HS-27A (cell line): ENCODE results near the gene PIK3R5.

Experiments
- DNase-seq: peaks from one replicate; pipeline ENCODE4 v3.0.0-alpha.2; 2012; ENCODE audit warnings: low read depth, missing footprints

PIK3R5 gene

DNA sequence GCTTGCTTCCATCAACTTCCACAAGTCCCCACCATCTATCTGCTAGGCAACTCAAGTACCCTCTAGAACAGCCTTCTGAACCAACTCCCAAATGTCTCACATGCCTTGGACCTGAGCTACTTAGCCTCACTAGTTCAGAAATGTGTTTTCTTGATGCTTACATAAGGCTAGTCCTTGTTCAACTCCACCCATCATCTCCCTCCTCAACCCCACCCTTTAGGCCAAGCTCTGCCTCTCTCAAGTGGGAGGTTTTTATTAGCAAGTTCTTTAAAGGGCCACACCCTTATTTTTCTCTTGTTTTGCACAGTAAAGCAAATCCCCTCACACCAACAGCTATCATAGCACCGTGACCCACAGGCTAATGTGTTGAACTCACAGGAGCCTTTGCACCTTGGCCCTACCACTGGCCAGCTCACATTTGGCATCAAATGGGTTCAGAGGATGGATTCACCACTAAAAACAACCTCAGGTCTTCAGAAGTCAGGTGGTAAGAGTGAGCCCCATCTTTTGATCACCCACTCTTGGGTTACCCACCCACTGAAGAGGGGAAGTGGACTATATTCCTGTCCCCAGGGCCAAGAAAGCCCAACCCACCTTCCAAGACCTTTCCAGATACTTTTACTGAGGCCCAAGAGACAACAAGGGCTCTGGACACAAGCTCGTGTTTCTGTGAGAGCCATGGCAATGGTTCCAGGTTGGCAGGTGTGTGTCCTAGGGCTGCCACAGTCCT is 12.2 kb downstream of the PIK3R5 start:
- DNase-seq: no peak

DNA sequence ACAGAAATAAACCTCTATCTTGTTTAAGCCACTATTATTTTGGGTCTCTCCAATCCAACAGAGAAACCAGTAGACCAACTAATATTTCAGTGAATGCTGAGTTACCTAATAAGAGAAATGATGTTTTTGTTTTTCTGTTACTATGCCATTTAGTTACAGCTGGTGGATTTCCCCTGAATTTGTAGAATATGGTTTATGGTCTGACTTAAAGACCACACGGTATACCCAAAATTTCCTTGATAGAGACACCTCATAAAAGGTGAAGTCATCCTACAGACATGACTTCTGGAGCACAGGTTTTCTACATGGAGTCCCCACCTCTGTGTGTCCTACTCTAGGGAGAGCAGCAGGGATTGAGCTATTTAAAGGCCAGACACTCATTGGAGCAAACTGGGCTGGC is 13.3 kb downstream of the PIK3R5 start:
- DNase-seq: no peak

DNA sequence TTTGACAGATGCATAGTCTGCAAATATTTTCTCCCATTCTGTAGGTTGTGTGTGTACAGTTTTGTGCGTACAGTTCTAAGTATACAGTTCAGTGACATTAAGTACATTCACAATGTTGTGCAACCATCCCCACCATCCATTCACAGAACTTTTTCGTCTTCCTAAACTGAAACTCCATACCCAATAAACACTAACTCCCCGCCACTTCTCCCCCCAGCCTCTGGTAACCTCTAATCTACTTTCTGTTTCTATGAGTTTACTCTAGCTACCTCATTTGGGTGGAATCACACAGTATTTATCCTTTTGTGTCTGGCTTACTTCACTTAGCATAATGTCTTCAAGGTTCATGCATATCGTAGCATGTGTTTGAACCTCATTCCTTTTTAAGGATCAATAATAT is 14.3 kb downstream of the PIK3R5 start:
- DNase-seq: no peak

DNA sequence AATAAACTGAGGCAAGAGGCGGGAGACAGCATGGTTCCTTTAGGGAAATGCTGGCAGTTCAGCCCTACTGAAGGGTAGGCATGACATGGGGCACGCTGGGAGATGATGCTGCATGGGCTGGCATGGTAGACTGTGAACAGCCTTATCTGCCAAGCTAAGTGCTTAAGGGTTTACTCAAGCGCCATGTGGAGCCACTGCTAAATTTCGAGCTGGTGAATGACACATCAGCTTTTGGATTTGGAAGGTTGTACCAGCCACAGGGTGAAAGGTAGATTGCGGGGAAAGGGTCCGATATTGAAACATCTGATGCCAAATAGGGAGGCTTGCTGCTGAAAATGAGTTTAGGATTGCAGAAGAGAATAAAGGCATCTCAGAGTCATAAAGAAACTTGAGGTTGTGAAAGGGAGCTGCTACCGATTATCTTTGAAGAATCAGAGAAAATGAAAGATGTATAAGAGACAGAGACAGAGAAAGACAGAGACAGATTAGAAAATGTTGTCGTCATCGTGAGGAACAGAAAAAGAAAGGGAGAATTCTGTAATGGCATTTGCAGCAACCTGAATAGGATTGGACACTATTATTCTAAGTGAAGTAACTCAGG is 16.3 kb downstream of the PIK3R5 start:
- DNase-seq: no peak

DNA sequence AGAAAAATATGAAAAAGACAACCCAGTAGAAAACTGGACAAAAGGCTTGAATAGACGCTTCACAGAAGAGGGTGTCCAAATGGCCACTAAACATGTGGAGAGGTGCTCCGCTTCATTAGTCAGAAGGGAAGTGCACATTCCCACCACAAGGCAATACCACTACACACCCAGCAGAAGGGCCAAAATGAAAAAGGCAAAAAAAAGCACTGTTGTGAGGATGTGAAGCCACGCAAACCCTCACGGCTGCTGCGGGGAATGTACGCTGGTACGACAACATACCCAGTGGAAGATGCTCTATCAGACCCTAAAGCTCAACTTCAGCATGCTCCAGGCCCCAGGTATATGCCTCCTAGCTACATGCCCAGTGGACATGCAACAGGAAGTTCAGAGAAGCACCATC is 17.0 kb downstream of the PIK3R5 start:
- DNase-seq: no peak

DNA sequence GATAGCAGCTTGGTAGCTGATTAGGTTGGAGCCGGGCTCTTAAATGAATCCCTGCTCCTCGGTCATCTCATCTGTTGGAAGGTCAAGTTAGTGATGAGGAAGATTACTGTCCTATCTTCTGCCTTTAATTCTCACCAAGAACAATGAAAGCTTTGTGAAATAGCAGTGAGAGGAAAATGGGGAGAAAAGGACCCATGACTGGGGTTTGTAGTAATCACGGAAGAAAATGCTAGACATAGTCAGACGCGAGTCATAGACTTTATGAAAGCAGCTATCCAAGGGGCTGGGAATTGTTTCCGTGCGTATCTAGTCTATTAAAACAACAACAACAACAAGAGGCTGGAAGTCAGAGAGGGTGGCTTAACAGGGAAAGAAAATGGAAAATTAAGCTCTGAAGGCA is 18.3 kb downstream of the PIK3R5 start:
- no peak for DNase-seq

DNA sequence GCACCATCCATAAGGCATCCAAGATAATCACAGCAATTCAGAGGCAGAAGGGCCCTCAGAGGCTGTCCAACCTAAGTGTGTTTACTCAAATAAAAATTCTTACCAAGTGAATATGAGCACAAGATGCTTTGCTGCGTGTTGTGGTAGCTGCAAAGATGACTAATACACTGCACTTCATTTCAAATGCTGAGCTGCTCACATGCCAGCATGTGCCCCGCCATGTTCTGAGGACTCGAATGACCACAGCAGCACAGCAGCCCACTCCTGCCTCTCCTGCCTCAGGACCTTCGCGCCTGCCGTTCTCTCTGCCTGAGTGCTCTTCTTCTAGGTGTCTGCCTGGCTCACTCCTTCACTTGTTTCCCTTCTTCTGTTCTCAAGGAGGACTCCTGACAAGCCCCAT is 19.0 kb downstream of the PIK3R5 start:
- DNase-seq: no peak

DNA sequence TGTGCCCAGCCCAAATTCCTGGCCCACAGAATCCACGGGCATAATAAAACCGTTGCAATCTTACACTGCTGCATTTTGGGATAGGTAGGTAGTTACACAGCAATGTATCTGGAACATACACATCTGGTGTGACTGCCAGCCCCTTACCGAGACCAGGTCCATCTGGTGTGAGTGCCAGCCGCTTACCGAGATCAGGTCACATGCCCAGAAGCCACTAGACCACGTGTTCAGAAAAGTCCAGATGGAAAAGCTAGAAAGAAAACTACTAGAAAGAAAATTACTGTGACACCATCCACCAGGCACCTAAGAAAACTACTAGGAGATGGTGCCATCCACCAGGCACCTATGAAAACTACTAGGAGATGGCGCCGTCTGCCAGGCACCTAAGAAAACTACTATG is 19.4 kb downstream of the PIK3R5 start:
- no peak for DNase-seq

DNA sequence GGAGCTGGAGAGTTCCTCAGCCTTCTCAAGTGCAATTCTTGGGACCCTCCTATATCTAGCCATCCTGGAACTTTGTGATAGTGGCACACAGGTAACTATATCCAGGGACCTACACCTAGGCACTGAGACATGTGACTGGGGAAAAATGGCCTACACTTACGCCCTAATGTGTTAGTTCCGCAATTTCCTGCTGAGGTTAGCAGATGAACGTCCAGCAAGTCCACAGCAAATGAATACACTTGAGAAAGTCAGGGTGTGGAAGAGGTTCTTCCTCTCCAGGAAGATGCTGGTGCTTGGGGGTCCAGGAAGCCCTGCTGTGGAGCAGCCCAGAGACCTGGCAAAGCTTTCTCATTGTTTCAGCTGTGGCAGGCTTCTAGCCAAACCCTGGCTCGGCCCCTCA is 20.8 kb downstream of the PIK3R5 start:
- DNase-seq: no peak

DNA sequence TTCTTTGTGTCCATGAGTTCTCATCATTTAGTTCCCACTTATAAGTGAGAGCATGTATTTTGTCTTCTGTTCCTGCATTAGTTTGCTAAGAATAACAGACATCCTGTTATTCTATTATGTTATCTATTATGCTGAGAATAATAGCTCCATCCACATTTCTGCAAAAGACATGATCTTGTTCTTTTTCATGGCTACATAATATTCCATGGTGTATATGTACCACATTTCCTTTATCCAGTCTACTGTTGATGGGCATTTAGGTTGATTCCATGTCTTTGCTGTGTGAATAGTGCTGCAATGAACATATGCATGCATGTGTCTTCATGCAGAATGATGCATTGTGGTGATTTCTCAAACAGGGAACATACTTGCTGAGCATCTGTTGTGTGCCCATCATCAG is 21.4 kb downstream of the PIK3R5 start:
- no peak for DNase-seq

DNA sequence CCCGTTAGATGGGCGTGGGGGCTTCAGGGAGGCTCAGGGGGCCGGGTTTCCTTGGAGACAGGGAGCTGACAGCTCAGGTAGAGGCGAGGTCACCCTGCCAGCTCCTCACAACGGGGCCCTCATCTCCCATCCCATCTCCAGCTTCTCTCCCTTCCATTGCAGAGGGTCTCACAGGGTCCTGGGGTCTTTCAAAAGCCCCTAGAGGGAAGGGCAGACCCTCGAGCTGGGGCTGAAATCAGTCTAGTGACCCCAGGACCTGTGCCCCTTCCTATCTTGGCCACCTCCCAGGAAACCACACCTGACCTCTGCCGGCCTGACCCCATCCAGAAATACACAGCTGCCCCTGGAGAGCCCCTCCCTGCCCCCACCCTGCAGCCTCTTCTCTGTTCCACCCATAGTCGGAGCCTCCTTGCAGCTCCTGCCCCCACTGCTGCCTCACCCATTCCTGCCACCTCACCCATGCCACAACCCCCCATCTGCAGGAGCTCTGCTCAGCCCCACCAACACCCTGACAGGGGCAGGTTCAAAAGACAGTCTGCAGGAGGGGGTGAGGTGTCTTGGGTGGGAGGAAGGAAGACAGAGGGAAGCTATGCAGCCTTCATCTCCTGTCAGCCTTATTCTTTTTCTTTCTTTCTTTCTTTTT is 23.4 kb downstream of the PIK3R5 start:
- DNase-seq: no peak

DNA sequence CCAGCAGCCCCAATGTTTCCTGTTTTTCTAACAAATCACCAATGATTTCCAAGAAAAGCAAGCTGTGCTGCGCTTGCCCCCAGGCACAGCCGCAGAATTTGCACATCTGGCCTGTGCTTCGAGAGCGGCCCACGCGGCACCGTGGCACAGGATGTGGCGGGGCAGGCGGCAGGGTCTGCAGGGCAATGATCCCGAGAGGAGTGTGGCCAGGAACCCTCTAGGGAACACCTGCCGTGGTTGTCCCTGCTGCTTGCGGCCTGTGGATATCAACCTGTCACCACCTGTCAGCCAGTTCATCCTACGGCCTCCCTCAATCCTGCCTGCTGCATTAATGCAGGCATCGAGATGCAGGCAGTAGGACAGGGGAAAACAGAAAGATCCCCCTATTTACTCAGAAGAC is 24.0 kb downstream of the PIK3R5 start:
- no peak for DNase-seq

DNA sequence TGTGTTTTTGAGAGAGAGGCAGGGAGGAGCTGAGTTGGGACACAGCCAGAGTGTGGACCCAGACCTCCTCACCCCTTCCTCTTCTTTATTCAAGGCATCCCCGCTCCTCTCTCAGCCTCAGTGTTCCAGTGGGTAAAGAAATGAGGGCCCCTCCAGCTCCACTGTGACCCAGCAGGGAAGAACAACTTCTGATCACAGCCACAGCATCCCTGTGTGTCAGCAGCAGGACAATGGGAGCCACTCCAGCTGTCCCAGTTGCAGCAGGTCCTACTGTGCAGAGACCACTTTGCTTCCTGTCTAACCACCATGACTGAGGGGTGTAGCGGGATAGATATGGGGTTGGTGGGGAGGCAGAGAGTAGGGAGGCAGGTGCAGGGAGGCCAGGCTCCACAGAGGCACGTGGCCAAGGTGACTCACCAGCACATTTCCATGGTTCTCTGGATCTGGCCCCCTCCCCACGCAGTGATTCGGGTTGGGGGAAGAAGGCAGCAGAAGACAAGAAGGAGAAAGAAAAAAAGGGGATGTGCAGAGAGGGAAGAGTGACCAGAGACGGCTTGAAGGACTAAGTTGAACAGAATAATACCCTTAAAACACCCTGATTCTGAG is 24.5 kb downstream of the PIK3R5 start:
- no peak for DNase-seq

DNA sequence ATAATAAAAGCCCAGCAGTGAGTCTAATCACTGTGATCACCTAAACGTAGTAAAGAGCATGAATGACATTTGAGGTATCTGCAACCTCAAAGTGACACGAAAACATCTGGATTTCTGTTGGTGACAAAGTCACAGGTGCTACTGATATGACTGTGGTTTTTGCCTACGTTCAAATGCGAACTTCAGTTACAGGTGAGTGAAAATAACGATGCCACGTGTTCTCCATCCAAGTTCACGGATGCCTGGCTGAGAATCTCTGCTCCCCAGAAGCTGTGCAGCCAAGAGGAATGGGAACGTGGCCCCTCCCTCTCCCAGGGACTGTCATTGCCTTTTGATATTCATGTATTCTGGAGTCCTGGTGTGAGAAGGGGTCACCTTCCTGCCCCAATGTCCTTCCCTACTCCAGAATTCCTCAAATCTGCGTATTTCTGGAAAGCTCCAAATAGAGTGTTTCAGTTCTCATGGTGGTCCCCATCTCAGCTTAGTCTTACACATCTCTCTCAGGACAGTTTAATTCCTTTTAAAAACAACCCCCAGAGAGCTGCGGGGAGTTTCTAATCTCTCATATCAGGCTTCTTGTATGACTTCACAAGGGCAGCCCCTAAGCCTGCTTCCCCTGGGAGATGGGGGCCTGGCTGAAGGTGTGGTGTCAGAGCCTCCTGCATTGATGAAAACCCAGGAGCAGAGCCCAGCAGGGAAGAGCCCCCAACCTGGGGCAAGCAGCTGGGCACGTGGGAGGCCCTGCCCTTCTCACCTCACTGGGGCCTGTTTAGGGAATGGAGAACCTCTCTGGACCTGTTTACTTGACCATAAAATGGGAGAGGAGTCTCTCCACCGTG is 25.8 kb downstream of the PIK3R5 start:
- no peak for DNase-seq

DNA sequence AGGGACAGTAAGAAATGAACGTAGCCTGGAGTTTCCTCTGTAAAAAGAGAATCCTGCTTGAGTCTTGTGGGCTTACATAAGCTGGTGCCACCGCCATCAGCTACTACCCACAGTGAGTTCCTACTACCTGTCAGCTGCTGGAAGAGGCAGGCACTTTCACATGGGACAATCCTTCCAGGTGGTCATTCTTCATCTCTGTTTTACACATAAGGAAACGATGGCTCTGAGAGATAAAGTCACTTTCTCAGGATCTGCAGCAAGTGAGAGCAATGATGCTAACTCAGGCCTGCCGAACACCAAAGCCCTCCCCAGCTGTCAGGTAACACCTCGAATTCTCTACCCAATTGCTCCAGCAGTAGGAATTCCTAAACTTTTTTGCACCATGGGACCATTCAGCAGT is 26.6 kb downstream of the PIK3R5 start:
- no peak for DNase-seq

DNA sequence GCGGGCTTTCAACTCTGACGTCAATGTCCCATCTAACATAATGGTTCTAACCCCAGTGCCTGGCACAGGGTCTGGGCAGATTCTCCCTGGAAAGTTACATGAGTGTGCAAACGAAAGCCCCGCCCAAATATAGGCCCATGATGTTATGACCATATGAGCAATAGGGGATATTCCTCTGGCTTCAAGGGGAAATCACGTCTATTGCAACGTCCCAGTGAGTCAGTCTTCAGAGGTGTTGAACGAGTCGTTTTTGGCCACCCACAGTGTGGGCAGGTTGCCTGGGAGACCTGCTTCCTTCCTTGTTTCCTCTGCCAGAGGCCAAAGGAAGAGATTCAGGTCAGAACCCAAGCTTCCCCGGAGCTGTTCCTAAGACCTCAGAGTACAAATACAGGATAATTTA is 30.3 kb downstream of the PIK3R5 start:
- no peak for DNase-seq

DNA sequence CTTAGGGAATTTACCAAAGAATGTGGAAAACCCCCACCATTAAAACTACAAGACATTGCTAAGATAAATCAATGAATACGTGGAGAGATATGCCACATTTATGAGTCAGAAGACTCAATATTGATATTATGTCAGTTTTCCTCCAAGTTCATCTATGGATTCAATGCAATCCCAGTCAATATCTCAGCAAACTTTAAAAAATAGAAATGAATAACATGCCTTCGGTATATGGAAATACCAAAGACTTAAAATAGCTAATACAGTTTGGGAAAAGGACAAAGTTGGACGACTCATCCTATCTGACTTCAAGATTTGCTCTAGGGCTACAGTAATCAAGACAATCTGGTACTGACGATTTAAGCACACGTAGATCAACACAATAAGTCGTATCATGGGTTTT is 31.2 kb downstream of the PIK3R5 start:
- DNase-seq: no peak

DNA sequence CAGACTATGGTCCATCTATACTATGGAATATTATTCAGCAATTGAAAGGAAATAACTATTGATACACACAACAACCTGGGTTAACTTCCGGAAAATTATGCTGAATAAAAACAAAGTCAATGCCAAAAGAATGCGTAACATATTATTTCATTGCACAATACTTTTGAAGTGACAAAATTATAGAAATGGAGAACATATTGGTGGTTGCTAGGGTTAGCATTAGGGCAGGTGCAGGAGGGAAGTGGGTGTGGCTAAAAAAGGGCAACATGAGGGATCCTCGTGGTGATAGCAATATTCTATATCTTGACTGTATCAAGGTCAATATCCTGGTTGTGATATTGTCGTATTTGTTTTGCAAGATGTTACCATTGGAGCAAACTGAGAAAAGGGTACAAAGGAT is 34.9 kb downstream of the PIK3R5 start:
- no peak for DNase-seq

DNA sequence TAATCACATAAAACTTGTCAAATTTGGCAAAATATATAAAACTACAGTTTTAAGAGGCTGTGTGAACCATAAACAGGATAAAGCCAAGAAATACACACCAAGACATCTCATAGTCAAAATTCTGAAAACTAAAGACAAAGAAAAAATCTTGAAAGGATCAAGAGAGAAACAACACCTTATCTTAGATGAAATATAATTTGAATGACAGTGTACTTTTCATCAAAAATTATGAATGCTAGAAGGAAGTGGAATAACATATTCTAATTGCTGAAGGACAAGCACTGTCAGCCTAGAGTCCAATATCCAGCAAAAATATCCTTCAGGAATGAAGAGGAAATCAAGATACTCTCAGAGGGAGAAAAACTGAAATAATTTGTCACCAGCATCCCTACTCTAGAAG is 37.2 kb downstream of the PIK3R5 start:
- DNase-seq: no peak

DNA sequence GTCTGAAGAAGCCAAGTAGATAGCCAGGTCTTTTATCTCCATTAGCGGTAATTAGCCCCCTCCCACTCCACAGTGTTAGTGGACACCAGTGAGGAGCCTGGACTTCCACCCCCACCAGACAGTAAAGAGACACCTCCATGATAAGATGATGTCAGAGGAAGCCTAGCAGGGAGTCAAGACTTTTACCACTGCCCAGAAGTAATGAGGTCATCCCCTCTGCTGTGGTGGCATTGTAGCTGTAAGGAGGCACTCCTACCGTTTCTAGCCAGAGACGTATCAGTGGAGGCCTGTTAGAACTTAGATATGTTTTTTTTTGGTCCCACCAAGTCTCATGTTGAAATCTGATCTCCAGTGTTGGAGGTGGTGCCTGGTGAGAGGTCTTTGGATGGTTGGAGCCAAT is 38.1 kb downstream of the PIK3R5 start:
- no peak for DNase-seq

DNA sequence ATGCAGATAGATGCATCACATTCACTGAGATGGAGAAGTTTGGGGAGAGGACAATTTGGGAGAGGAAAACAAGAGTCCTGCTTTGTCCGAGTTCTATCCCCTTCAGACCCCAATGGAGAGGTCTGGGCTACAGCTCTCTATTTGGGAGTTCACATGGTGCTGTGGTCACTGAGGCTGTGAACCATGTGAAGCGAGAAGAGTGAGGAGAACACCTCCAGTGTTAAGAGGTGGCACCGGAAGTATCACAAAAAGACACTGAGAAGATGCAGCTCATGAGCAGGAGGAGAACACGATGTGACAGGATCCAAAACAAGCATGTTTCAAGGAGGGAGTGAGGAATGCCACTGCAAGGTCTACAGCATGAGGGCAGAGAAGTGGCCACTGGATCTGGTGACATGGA is 39.7 kb downstream of the PIK3R5 start:
- DNase-seq: no peak

DNA sequence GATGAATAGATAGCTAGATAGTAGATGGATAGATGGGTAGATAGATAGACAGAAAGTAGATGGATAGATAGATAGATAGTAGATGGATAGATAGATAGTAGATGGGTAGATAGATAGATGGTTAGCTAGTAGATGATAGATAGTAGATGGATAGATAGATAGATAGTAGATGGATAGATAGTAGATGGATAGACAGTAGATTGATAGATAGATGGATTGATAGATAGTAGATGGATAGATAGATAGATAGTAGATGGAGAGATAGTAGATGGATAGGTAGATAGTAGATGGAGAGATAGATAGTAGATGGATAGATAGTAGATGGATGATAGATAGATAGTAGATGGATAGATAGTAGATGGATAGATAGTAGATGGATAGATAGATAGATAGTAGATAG is 40.4 kb downstream of the PIK3R5 start:
- DNase-seq: no peak
